ENCODE measurements around the gene RABL3.
A peak's percentile ranks its signal among the peaks of the same experiment; 100 is the strongest.

The RABL3 gene

DNA sequence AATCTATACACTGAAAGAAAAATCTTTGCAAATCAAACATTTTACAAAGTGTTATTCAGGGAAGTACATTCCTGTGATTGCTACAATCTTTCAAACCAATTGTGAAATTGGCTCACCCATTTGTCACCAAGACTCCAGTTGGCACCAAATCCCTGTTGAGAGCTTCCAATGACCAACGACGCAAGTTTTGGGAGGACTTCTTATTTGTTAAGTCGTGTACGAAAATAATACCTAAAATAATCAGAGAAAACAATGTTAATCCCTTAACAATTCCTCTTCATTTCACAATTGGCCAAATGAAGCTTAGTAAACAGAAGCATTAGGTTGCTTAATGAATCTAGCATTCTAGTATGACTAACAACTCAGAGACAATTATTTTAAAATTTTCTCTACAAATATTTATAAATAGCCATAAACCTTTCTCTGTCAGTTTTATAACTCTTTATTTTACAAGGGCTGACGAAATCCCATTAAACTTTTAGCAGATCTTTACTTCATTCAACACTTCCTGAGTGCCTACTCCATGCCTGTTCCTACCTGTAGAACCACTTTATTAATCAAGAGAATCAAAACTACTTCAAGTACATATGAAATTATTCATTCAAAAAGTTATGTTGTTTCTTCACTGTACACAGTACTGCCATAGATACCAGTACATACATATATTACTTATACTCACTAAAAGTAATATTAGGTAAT is 36.3 kb downstream of the RABL3 start:
- no peak for DNase-seq (ENCODE audit: low read depth)
- no peak overlapping the region for H3K4me3 ChIP-seq (ENCODE audit: low read depth, low read length)
- TF ChIP-seq, protein P1, sequence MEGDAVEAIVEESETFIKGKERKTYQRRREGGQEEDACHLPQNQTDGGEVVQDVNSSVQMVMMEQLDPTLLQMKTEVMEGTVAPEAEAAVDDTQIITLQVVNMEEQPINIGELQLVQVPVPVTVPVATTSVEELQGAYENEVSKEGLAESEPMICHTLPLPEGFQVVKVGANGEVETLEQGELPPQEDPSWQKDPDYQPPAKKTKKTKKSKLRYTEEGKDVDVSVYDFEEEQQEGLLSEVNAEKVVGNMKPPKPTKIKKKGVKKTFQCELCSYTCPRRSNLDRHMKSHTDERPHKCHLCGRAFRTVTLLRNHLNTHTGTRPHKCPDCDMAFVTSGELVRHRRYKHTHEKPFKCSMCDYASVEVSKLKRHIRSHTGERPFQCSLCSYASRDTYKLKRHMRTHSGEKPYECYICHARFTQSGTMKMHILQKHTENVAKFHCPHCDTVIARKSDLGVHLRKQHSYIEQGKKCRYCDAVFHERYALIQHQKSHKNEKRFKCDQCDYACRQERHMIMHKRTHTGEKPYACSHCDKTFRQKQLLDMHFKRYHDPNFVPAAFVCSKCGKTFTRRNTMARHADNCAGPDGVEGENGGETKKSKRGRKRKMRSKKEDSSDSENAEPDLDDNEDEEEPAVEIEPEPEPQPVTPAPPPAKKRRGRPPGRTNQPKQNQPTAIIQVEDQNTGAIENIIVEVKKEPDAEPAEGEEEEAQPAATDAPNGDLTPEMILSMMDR (IDR thresholded peaks at IDR 0.05; ENCODE audit: insufficient read depth, low read depth, low read length, missing control alignments): no peak

DNA sequence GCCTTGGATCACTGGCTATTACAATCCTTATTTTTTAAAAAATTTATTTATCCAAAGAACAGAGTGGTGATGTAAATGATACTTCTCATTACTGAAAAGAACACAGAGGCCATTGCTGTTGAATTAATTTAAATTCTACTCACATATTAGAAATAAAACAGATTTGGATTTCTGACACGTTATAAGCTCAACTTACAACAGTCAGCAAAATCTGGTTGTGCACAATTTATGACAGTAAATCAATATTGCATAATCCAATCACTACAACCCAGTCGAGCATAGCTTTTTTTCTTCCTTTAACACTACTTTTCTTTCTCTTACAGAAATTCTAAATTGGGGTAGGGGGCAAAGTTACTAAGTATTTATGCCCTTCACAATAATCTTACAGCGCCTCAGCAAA is 43.0 kb downstream of the RABL3 start:
- TF ChIP-seq, protein P1 (IDR thresholded peaks at IDR 0.05; ENCODE audit: insufficient read depth, low read depth, low read length, missing control alignments): no peak
- DNase-seq (ENCODE audit: low read depth): no peak
- no peak overlapping the region for H3K4me3 ChIP-seq (ENCODE audit: low read depth, low read length)

DNA sequence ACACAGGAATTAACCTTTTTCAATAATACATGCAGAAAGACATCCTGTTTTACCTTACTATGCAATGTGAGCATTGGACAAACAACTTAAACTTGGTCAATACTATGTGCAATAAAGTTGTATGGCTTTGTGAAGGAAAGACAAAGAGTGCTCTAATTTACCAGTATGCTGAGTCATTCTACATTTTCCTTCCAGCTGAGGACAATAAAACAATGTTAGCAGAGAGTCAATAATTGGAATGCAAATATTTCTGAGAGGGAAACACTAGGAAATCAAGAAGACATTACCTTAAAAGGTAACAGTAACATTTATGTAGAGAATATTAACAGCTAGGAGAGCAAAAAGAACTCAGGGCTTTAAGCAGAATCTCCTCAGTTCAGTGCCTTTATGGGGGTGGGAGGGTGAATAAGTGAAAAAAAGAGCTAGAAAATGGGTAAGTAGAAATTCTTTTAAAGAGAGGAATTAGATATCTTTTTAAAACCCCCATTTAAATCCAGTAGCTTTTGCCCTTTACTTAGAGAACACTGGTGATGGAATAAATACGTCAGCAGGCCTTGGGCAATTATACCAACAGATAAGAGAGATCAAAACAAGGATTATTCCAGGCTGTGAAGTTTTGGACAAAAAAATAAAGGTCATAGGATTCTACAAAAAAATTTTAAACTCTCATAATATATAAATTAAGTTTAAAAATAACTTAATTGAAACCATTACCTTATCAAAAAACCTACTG is 48.7 kb downstream of the RABL3 start:
- DNase-seq (ENCODE audit: low read depth): no peak
- H3K4me3 ChIP-seq (ENCODE audit: low read depth, low read length): no peak overlapping the region
- TF ChIP-seq, protein P1 (IDR thresholded peaks at IDR 0.05; ENCODE audit: insufficient read depth, low read depth, low read length, missing control alignments): no peak

DNA sequence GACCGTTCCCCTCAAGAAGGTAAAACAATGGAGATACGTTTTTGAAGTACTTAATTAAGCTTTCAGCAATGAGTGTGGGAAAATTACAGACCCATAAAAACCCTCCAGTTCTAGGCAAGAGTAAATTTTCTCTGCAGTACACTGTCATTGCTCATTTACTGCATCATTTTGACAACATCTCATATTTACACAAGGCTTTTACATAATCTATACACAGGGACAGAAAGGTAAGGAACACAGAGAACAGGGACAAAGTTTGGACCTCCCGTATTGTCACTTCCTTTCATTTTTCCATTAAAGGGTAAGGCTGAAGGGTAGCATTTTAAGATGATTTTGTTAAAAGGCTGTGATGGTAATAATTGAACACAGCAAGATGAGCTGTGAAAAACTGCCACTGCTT is 52.9 kb downstream of the RABL3 start:
- no peak overlapping the region for H3K4me3 ChIP-seq (ENCODE audit: low read depth, low read length)
- no peak for DNase-seq (ENCODE audit: low read depth)
- TF ChIP-seq, protein P1 (IDR thresholded peaks at IDR 0.05; ENCODE audit: insufficient read depth, low read depth, low read length, missing control alignments): no peak

DNA sequence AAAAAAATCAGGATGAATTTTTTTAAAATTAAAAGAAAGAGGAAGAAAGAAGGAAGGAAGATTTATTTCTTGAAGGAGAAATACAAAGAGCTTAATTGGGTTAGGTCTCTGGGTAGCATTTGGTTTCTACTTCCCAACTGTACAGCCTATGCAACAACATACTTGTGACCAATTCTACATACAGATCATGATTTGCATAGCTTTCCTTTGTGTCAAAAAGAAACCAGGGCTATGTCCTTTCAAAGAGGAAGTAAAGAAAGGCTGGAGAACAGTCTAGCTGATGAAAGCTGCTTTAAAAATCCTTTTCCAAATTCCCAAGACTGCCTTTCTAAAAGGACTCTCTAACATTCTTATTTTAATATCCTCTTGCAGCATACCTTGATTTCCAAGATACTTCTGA is 54.2 kb downstream of the RABL3 start:
- TF ChIP-seq, protein P1 (IDR thresholded peaks at IDR 0.05; ENCODE audit: insufficient read depth, low read depth, low read length, missing control alignments): no peak
- DNase-seq (ENCODE audit: low read depth): peak; percentile 63
- 0 out of 2 replicates have a peak overlapping the region, but pooled peaks have one; percentile 25 for H3K4me3 ChIP-seq (ENCODE audit: low read depth, low read length)

DNA sequence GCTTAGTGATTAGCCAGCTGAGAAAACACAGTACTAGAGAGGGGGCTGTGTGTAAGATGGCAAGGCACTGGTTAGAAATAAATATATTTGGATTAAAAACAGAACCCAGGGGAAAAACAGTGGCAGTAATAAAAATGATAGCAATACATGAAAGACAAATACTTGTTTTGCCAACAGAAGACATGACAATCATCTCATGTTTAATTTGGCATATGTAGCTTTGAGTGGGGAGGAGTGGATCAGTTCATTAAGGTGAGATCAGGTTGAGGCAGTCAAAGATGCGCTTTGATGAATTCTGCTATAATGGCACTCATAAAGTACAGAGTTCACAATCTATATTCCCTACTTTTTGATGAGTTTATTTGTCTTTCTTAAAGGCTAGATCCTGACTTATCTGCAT is 56.9 kb downstream of the RABL3 start:
- no peak for DNase-seq (ENCODE audit: low read depth)
- no peak overlapping the region for H3K4me3 ChIP-seq (ENCODE audit: low read depth, low read length)
- TF ChIP-seq, protein P1 (IDR thresholded peaks at IDR 0.05; ENCODE audit: insufficient read depth, low read depth, low read length, missing control alignments): no peak

All from GM12865 (cell line).